ENCODE data around the gene NGF. TPM values are rescaled to one million over a fixed set of nuclear protein-coding genes. Genes with fewer than 3 reads are reported as not detected.
"Not testable (repeated sequence)": the region's sequence is repeated elsewhere in the genome, so short reads cannot be mapped to it uniquely, and the experiment has no call there.

Gene NGF
- total RNA-seq, 1 experiment from 2014 or later: not detected

DNA sequence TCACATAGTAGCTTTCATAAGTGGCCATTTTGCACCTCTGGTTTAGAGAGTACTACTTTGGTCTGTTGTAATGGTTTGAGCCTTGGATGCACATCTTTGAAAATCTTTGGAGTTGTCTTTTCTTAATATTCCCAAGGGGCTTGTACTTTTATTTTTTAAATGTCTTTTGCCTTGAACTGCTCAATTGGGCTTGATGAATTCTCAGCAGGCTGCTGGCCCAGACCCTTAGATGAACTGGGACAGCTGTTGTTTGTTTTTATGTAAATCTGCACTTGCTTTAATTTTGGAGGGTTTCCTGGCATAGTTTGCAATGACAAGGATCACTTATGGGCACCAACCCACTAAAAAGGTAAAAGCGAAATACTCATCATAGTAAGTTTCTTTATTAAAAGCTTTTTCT is 24.9 kb downstream of the NGF start:
- peak; percentile 1 for DNase-seq (ENCODE audit: low spot score)
- in situ Hi-C loops (cut with HindIII; ENCODE audit: low sequenced_read_pairs): no loop called here

DNA sequence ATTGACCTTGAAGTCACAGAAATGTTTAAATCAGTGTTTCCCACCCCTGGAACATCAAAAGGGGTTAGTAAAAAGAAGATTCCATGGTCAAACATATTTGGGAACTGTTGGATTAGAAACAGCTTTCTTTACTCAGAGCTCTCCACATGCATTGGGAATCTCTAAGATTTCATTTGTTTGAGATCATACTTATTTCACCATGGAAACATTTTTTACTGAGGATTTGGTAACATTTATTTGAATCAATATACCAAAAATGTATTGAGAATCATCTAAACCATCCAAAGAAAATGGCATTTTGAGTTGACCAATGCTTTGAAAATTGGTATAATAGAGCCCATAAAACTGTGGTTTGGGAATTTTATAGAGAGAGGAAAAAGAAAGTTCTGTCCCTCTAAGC is 25.3 kb downstream of the NGF start:
- in situ Hi-C loops (cut with HindIII; ENCODE audit: low sequenced_read_pairs): no loop called here
- no peak for DNase-seq (ENCODE audit: low spot score)

DNA sequence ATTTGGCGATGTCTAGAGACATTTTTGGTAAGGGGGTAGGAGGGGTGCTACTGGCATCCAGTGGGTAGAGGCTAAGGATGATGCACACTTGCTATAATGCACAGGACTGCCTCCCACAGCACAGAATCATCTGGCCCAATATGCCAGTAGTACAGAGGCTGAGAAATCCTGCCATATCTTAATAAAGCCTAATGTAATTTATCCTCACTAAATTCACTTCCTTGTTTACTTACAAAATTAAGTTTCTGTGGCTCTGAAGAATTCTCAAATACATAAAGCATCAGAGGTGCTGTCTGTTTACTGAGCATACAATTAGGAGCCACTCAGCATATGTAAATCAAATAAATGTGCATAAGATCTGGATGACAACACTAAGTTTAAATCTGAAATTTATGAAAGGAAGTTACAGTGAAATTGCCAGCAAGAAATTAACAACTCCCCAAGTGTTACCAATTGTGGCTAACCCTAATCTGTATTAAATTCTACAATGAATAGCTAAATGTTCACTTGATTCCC is 26.5 kb downstream of the NGF start:
- in situ Hi-C loops (cut with HindIII; ENCODE audit: low sequenced_read_pairs): no loop called here

DNA sequence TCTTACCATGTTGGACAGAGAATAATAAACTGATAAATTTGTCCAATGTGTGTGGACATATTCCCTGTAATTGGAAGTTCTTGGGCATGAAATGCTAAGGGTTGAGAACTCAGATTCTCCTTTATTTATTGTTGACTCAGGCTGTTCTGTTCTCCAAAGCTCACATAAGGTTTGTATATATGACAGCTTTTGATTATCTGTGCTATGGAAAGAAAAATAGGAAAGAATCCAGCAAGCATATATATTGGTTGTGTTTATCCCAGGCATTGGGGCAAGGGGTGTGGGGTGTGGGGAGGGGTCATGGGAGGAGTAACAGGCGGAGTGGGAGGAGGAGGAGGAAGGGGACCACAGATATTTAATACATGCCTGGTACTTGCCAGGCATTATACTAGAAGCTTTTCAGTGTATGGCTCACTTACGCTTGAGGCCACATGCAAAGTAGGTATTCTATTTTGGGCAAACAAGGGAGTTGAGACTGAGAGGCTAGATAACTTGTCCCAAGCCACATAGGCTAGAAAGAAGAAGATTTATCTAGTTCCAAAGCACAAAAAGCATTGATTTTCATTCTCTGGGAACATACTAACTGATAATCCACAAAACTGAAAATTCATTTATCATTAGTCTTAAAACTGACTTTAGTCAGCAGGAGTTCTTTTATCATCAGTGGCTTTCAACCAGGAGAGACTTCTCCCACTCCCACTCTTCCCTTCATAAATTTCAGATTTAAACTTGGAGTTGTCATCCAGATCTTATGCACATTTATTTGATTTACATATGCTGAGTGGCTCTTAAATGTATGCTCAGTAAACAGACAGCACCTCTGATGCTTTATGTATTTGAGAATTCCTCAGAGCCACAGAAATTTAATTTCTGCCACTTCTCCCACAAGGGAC is 27.2 kb downstream of the NGF start:
- in situ Hi-C loops (cut with HindIII; ENCODE audit: low sequenced_read_pairs): no loop called here
- no peak for DNase-seq (ENCODE audit: low spot score)

More for the DNA sequence above, 26.5 kb downstream of the NGF start:
- DNase-seq (ENCODE audit: low spot score): no peak

DNA sequence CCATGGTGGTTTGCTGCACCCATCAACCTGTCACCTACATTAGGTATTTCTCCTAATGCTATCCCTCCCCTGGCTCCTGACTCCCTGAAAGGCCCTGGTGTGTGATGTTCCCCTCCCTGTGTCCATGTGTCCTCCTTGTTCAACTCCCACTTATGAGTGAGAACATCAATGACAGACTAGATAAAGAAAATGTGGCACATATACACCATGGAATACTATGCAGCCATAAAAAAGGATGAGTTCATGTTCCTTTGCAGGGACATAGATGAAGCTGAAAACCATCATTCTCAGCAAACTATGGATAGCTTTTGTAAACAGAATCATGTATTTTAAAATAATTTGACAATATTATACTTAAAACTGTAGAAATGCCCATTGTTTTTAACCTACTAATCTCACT is 28.5 kb downstream of the NGF start:
- DNase-seq (ENCODE audit: low spot score); in situ Hi-C loops (cut with HindIII; ENCODE audit: low sequenced_read_pairs): not testable (repeated sequence)

DNA sequence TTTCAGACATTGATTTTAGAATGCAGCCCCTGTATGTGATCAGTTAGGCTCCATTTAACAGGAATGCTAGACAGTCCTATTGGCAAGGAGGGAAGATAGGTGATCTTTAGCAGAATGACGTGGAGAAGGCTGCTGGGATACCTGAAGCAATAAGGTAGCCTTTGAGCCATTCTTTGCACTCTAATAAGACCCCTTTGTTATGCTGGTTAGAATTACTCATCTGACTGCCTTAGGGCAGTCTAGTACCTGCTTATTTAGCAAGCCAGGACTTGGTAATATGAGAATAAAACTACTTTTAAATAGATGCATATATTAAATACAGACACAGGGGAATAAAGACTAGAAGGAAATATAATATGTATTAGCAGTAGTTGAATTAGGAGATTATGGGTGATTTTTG is 29.1 kb downstream of the NGF start:
- DNase-seq (ENCODE audit: low spot score): no peak
- in situ Hi-C loops (cut with HindIII; ENCODE audit: low sequenced_read_pairs): no loop called here

DNA sequence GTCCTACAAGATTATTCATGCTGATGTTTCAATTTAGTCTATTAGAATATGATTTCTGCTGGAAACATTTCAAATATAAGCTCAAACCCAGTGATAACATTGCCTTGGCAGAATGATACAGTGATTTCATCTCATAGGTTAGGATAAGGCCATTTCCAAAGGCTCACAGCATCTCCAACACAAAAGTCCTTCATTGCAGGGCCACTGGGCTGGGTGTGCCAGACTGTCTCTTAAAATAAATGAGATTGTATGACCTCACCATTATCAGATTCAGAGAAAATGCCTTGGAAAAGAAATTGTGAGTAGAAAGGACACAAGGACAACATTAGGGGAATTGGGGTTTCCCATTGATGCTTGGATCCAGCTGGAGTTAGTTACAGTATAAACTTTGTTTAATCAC is 30.4 kb downstream of the NGF start:
- in situ Hi-C loops (cut with HindIII; ENCODE audit: low sequenced_read_pairs): no loop called here
- DNase-seq (ENCODE audit: low spot score): no peak

DNA sequence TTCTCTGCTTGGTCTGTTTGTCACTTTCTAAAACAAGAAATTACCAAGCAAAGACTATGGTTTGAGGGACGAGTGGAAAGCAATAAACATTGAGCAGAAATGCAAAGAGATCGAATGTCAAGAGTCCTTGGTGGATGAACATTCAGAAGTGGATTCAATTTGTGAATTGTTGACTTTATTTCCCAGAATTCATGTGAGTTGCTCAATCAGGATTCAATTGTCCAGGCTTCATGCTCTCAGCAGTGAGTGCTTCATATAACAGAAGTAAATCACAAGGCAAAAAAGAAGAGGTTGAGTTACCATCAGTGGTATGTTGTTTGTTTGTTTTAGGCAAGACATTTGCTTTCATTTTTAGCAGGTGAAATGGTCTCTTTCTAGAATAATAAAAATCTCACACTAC is 31.9 kb downstream of the NGF start:
- in situ Hi-C loops (cut with HindIII; ENCODE audit: low sequenced_read_pairs): no loop called here
- DNase-seq (ENCODE audit: low spot score): no peak

DNA sequence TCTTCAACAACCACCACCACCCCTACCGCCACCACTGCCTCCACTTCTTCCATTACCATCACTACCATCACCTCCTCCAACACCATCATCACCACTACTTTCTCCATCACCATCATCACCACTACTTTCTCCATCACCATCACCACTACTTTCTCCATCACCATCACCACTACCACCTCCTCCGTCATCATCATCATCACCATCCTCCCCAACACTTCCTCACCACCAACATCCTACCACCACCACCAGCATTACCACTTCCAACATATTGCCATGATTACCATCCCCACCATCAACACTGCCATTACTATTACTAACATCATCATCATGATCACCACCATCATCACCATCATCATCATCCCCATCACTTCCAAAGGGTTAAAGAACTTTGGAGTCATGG is 34.7 kb downstream of the NGF start:
- in situ Hi-C loops (cut with HindIII; ENCODE audit: low sequenced_read_pairs): no loop called here
- no peak for DNase-seq (ENCODE audit: low spot score)

DNA sequence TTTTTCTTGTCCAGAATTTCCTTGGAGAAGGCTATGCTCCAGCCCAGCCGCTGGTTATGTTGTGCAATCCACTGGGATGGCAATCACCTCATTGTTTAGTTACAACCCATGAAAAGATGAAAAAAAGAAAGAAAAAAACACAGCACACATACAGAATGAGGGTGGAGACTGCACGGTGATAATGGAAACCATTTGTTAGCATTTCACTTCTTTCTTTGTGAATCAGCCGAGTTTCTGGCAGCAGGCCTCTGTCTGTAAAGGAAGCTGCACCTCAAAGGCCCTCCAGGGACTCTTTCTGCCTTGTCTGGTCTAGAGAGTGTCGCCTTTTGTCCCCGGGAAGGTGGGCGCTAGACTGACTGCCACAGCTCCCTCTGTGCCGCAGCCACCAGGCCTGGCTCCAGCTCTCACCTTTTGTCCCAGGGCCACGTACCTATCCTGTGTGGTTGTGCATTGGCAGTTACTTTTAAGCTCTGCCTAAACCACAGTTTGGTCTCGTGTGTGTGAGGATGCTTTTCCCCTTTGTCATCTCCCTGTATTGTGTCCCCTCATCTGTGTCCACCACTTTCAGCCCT is 35.6 kb downstream of the NGF start:
- in situ Hi-C loops (cut with HindIII; ENCODE audit: low sequenced_read_pairs): no loop called here
- no peak for DNase-seq (ENCODE audit: low spot score)

DNA sequence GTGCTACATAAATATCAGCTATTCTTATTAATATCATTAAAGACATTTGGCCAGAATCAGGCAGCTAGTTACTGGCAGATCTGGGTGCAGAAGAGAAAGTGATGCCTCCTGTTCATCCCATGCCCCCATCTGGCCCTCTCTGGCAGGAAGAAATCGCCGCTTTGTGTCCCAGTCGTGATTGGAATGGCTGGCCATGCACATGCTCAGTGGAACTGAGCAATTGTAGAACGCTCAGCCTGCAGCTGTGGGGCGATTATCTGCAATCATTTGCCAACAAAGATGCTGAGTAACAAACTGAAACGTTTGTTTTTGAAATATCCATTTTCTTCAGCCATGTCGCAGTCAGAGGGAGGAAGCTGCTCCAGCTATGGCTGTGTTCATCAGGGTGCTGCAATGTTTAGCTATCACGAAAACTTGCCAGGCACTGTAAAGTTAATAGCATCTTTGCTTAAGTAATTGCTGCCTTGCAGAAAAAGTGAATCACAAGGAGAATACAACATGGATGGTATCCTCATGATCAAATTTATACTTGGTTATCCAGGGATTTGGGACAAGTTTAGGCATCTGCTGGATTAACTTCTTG is 36.5 kb downstream of the NGF start:
- in situ Hi-C loops (cut with HindIII; ENCODE audit: low sequenced_read_pairs): no loop called here
- no peak for DNase-seq (ENCODE audit: low spot score)

DNA sequence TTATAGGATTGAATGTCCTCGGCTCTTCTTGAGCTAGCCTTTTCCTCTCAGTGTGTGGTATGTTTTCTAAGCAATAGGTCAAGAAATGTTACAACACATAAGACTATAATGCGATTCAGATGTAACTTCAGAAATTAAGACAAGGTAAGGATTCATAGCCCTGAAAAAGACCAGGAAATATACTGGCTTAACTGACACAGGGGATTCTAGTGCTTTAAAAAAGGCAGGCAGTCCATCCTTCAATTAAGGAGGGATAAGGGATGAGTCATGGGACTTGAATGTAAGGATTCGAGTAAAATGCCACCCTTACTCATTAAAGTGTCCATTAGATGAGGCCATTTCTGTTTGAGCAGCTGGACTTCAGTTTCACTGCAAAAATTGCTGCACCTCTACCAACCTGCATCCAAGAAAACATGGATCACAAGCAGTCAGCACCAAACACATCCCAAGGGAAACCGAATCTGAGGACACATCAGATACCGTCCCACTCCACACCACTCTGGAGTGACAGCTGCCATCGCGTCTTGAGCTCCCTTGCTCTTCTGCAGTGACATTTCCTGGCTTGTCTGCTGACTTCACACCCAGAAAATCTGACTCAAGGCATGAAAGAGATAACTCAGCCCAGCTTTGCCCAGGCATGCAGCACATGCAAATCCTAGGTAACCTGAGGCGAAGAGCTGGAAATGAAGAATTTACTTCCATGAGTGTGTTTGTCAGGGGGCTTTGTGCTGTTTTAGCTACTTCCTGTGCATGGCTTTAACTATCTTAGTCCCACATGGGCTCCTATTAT is 37.8 kb downstream of the NGF start:
- DNase-seq (ENCODE audit: low spot score): no peak
- in situ Hi-C loops (cut with HindIII; ENCODE audit: low sequenced_read_pairs): no loop called here

DNA sequence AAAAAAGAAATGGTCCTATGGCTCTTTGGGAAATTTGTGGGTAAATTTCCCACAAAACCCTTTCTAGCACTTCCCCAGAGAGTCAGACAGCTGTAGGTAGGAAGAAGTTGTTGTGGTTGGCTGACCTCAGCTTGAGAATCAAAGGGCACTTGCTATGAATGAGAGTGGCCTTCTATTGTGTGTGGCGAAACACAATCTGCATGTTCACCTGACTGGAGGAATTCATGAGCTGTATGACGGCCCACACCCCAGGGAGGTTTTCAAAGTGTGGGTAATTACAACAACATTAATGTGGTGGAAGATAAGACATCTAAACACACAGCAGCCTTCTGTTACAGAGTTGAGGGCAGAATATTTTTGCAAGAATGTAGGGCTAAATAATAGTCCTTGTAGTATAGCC is 38.8 kb downstream of the NGF start:
- DNase-seq (ENCODE audit: low spot score): no peak
- in situ Hi-C loops (cut with HindIII; ENCODE audit: low sequenced_read_pairs): no loop called here

DNA sequence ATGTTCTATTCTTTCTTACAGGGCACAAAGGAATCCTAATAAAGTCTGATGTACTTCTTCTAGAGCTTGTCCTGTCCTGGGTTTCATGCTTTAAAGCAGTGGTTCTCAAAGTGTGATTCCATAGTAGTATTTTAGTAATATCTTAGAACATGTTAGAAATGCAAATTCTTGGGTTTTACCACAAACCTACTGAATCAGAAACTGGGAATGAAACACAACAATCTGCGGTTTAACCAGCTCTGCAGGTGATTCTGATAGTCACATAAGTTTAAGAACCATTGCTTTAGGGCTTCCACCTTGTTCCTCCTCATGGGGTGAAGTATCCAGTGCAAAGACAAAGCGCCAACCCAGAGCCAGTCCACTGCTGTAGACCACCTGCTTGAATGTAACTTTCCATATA is 41.1 kb downstream of the NGF start:
- DNase-seq (ENCODE audit: low spot score): no peak
- in situ Hi-C loops (cut with HindIII; ENCODE audit: low sequenced_read_pairs): no loop called here

DNA sequence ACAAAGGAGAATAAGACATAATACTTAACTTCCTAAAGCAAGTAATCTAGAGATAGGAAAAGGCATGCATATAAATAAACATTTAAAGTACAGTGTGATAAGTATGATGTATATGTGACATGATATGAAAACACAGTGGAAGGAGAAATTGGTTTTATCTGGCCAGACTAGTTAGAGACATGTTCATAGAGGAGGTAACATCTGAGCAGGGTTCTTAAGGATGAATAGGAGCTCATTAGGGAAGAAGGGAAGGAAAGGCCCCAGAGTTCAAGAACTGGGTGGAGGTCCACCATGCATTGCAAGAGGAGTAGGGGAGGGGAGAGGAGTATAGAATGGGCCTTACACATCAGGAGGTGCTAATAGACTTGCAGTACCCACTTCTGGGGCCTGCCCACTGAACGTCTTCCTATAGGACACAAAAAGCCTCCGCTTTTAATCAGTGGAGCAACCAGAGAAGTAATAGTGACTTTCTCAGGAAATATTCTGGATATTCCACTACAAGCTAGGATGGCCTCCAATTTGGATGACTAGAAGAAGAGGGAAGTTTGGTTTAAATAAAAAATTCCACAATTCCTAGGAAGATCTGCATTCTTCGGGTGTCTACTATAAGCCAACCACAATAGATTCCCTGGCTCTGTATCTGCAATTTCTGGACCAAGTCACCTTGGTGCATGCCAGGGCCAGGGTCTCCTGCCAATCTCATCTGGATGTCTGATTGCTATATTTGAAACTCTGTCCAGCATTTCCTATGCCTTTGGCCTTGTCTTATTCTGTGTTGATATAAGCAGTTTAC is 41.9 kb downstream of the NGF start:
- no peak for DNase-seq (ENCODE audit: low spot score)
- in situ Hi-C loops (cut with HindIII; ENCODE audit: low sequenced_read_pairs): no loop called here

DNA sequence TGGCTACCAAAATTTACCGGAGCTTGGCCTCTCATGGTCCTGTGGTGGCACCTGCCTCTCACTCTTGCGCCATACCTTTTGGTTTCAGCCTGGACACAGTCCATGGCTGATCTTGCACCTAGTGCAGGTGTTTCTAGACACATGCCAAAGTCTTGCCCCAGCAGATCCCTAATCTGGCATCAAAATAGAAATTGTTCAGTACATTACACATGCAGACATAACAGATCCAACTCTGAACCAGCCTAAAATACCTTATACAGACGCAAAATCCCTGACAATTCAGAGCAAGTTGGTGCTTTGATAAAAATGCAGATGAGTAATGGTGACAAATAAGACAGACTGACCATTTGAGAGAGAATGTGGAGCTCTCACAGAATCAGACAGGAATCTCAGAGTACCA is 44.1 kb downstream of the NGF start:
- in situ Hi-C loops (cut with HindIII; ENCODE audit: low sequenced_read_pairs): no loop called here
- no peak for DNase-seq (ENCODE audit: low spot score)

DNA sequence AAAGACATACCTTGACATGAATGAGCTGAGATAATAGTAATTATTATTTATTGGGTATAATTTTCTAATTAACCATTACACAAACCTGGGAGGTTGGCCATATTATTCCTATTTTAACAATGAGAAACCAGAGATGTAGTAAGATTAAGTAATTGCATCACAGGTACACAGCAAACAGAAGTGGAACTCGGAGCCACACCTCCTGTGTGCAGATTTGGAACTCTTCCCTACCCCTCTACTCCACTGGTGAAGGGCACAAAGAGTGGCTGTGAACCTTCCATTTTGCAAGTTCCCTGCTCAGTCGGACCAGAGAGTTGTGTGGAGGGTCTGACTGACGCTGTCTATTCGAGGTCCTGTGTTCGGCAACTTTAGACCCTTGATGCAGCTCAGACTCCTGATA is 45.0 kb downstream of the NGF start:
- in situ Hi-C loops (cut with HindIII; ENCODE audit: low sequenced_read_pairs): no loop called here
- no peak for DNase-seq (ENCODE audit: low spot score)

DNA sequence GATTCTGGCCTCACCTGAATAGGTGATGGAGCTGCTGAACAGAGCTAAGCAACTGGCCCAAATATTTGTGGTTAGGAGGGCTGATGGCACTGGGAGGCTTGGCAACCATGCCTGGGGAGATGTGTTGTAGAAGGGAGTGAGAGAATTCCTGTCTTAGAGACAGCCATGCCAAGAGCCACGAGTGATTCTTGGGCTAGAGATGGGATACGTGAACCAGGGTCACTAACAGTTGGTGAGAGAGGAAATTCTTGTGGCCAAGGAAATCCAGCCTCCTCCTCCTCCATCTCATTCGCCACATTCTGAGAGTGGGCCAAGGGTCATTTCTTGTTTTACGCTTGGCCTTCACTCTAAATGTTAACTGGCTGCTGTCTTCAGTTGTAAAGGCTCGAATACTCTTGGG is 46.3 kb downstream of the NGF start:
- in situ Hi-C loops (cut with HindIII; ENCODE audit: low sequenced_read_pairs): no loop called here
- DNase-seq (ENCODE audit: low spot score): no peak

DNA sequence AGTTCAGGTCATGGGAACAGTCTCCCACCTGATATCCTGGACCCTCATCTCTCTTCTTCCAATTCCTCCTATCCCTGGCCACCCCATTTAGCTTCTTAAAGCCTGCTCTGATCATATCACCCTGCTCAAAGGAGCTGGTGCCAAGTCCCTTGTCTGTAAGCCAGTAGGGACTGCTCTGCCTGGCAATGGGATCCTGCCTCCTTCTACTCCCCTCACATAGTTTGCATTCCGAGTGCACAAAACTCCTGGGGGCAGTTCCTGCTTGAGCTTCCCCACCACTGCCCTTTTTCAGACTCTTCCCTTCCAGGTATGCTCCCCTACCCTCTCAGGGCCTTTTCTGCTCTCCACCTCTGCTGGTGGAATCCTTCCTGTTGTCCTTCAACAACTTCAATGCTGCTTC is 48.1 kb downstream of the NGF start:
- in situ Hi-C loops (cut with HindIII; ENCODE audit: low sequenced_read_pairs): no loop called here
- no peak for DNase-seq (ENCODE audit: low spot score)
